Gastrocnemius medialis (tissue), 4 donors: ENCODE data around the gene ATG2A. TPM values are rescaled to one million over a fixed set of nuclear protein-coding genes. Genes with fewer than 3 reads are reported as not detected.

Experiments used
- ATAC-seq, 2 donors: fragments of 150-250 bp; one replicate each; pipeline ENCODE4 v1.9.1; 2016
- DNase-seq, 2 donors: peaks; one replicate each; pipeline ENCODE4 v3.0.0-alpha.2; 2019
- H3K27ac ChIP-seq, 4 donors: fragments of 200-600 bp; sonication (generic); 1 replicate in 1 of 4; 2 replicates in 3 of 4; pipeline ENCODE4 v1.5.1; 2016 to 2018; ENCODE audit warnings: mild to moderate bottlenecking in 2 of 4, moderate library complexity in 1 of 4
- H3K27me3 ChIP-seq, 3 donors: fragments of 200-600 bp; sonication (generic) in 2 of 3; 1 replicate in 1 of 3; 2 replicates in 2 of 3; pipeline versions ENCODE4 v1.5.1 to v1.6.0; 2016 to 2019; ENCODE audit warnings: mild to moderate bottlenecking in 1 of 3, moderate library complexity in 1 of 3
- H3K36me3 ChIP-seq, 2 donors: fragments of 200-600 bp; sonication (generic) in 1 of 2; one replicate each; pipeline ENCODE4 v1.5.1; 2017 to 2018
- H3K4me1 ChIP-seq, 2 donors: fragments of 200-600 bp; sonication (generic) in 1 of 2; one replicate each; pipeline ENCODE4 v1.5.1; 2016 to 2017; ENCODE audit warnings: mild to moderate bottlenecking in 2 of 2
- H3K4me3 ChIP-seq, 4 donors: fragments of 200-600 bp; sonication (generic) in 3 of 4; 1 replicate in 1 of 4; 2 replicates in 3 of 4; pipeline ENCODE4 v1.5.1; 2016 to 2019; ENCODE audit warnings: mild to moderate bottlenecking in 2 of 4
- H3K9me3 ChIP-seq, 3 donors: fragments of 200-600 bp; sonication (generic) in 2 of 3; 1 replicate in 1 of 3; 2 replicates in 2 of 3; pipeline ENCODE4 v1.5.1; 2016 to 2019
- POLR2A ChIP-seq, 2 donors: fragments of 450-650 bp; IDR thresholded peaks; one replicate each; pipeline ENCODE4 v1.6.1; 2017; ENCODE audit warnings: antibody characterized with exemption in 2 of 2, mild to moderate bottlenecking in 2 of 2, moderate library complexity in 2 of 2
- in situ Hi-C, 4 donors: fragments of 200-750 bp; cut with MboI; loops; one replicate each; pipeline versions ENCODE4 v1.15.0 to v1.8.0; 2017; ENCODE audit warnings: low sequenced_read_pairs in 4 of 4
- intact Hi-C: fragments of 100-400 bp; cut with DNase I; formaldehyde crosslinking; loops from one replicate; pipeline ENCODE4 v1.15.1; 2023; ENCODE audit warnings: low total_unique reads
- total RNA-seq, 4 donors: library from RNA; depleted of rRNA; stranded (reverse); fragments of >200 nt; gene quantifications; one replicate each; pipeline versions ENCODE4 v1.1.0 to v1.2.3, GENCODE V29; 2016
- TF ChIP-seq, protein P1 (sequence below), 5 experiments: fragments of 450-650 bp in 3 of 5; fragments of 200-600 bp in 2 of 5; sonication (generic) in 2 of 5; IDR thresholded peaks in 4 of 5; conservative IDR thresholded peaks in 1 of 5; 1 replicate in 4 of 5; 2 replicates in 1 of 5; pipeline ENCODE4 v1.5.1; 2016 to 2019; ENCODE audit warnings: antibody characterized with exemption in 5 of 5, mild to moderate bottlenecking in 3 of 5, moderate library complexity in 3 of 5

The ATG2A gene
- total RNA-seq, 4 donors from 2014 or later: 10.7 to 97.5 (median 37.9) TPM

DNA sequence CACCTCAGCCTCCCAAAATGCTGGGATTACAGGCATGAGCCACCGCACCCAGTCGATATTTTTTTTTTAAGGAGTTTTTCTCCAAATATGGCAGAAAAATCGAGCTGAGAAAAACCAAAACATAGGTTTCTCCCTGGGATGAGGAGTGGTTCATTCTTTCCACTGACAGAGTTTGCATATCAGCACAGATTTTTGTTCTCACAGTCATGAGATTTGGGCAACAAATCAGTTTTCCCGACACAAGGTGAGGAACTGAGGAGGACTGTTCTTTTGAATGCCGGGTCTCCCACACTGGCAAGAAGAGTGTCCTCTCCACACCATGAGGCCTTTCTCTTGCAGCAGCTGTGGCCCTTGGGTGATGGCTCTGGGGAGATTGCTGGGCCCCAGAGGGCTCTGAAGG, 34.8 kb downstream of the ATG2A start:
- intact Hi-C loops: no loop called here
- H3K4me1 ChIP-seq: peaks cover 27 to 30% of the 10 kb centered on the region in 2 donors
- TF ChIP-seq, protein P1, sequence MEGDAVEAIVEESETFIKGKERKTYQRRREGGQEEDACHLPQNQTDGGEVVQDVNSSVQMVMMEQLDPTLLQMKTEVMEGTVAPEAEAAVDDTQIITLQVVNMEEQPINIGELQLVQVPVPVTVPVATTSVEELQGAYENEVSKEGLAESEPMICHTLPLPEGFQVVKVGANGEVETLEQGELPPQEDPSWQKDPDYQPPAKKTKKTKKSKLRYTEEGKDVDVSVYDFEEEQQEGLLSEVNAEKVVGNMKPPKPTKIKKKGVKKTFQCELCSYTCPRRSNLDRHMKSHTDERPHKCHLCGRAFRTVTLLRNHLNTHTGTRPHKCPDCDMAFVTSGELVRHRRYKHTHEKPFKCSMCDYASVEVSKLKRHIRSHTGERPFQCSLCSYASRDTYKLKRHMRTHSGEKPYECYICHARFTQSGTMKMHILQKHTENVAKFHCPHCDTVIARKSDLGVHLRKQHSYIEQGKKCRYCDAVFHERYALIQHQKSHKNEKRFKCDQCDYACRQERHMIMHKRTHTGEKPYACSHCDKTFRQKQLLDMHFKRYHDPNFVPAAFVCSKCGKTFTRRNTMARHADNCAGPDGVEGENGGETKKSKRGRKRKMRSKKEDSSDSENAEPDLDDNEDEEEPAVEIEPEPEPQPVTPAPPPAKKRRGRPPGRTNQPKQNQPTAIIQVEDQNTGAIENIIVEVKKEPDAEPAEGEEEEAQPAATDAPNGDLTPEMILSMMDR (IDR thresholded peaks at IDR 0.05 in 4 of 5, conservative IDR thresholded peaks at IDR 0.05 in 1 of 5): no peak
- no peak for TF ChIP-seq POLR2A (IDR thresholded peaks at IDR 0.05)

DNA sequence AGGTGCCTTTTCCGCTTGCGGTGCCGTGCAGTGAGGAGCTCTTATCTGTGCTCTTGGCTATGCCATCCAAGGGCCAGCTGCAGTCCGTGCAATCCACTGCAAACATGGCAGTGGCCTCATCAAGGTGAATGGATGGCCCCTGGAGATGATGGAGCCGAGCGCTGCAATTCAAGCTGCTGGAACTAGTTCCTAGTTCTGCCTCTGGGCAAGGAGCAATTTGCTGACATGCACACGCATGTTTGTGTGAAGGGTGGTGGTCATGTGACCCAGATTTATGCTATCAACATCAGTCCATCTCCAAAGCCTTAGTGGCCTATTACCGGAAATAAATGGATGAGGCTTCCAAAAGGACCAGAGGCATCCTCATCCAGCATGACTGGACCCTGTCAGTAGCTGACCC, 35.5 kb downstream of the ATG2A start:
- H3K27ac ChIP-seq: peak overlapping the region in 3 of 4 donors; percentile 94 to 95 (median 94)
- no peaks in the 10 kb centered on the region for H3K9me3 ChIP-seq
- H3K36me3 ChIP-seq: no peaks in the 10 kb centered on the region
- TF ChIP-seq POLR2A (IDR thresholded peaks at IDR 0.05): no peak
- TF ChIP-seq, protein P1 (IDR thresholded peaks at IDR 0.05 in 4 of 5, conservative IDR thresholded peaks at IDR 0.05 in 1 of 5): no peak
- H3K27me3 ChIP-seq: no peaks in the 10 kb centered on the region
- intact Hi-C loops (no loop called here), in situ Hi-C loops (no loop called here)
- no peak for DNase-seq
- ATAC-seq: no peak
- peaks cover 34 to 38% of the 10 kb centered on the region in 2 donors for H3K4me1 ChIP-seq
- H3K4me3 ChIP-seq: no peak overlapping the region

More for the DNA sequence above, 34.8 kb downstream of the ATG2A start:
- no peaks in the 10 kb centered on the region for H3K27me3 ChIP-seq
- H3K27ac ChIP-seq: peak overlapping the region in 3 of 4 donors; percentile 94 to 95 (median 94)
- no peaks in the 10 kb centered on the region for H3K36me3 ChIP-seq
- ATAC-seq (no peak), DNase-seq (no peak)
- in situ Hi-C loops: no loop called here
- no peak overlapping the region for H3K4me3 ChIP-seq
- H3K9me3 ChIP-seq: no peaks in the 10 kb centered on the region

DNA sequence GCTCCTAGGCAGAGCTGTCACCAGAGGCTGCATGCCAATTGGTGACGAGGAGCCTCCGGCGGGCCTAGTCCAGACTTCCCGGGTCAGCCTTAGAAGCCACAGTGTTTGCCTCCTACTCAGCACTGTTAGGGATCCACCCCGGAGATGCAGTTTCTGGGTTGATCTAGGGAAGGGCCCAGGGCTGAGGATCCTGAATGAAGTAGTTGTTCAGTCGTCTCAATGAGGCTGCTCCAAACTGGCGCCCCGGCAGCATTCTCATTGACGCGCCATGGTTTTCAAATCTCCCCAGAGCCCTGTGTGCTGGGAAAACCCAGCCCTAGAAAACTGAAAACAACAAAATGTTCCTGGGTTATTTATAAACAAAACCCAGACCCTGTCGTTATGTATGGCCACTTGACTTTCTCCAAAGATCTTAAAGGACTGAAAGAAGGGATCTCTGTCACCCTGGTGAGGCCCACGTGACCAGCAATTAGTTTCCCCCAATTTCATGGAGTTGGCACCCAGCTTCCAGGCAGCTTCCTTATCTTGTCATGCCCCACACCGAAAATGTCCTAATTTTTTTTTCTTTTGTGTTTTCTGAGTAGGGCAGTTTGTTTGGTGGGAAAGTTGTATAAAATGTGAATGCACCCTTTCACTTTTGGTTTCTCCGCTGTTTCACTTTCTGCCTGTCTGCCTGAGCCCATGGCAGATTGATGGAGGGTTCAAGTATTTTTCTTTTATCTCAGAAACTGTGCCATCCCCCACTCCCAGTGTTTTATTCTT, 36.6 kb downstream of the ATG2A start:
- H3K9me3 ChIP-seq: no peaks in the 10 kb centered on the region
- peaks cover 45 to 48% of the 10 kb centered on the region in 2 donors for H3K4me1 ChIP-seq
- intact Hi-C loops (no loop called here), in situ Hi-C loops (no loop called here)
- no peak for ATAC-seq
- peak overlapping the region; percentile 94 to 95 (median 94) for H3K27ac ChIP-seq
- H3K27me3 ChIP-seq: no peaks in the 10 kb centered on the region
- DNase-seq: no peak
- no peaks in the 10 kb centered on the region for H3K36me3 ChIP-seq
- TF ChIP-seq POLR2A (IDR thresholded peaks at IDR 0.05): no peak
- TF ChIP-seq, protein P1 (IDR thresholded peaks at IDR 0.05 in 4 of 5, conservative IDR thresholded peaks at IDR 0.05 in 1 of 5): no peak
- H3K4me3 ChIP-seq: peak overlapping the region in 1 of 4 donors; percentile 6

DNA sequence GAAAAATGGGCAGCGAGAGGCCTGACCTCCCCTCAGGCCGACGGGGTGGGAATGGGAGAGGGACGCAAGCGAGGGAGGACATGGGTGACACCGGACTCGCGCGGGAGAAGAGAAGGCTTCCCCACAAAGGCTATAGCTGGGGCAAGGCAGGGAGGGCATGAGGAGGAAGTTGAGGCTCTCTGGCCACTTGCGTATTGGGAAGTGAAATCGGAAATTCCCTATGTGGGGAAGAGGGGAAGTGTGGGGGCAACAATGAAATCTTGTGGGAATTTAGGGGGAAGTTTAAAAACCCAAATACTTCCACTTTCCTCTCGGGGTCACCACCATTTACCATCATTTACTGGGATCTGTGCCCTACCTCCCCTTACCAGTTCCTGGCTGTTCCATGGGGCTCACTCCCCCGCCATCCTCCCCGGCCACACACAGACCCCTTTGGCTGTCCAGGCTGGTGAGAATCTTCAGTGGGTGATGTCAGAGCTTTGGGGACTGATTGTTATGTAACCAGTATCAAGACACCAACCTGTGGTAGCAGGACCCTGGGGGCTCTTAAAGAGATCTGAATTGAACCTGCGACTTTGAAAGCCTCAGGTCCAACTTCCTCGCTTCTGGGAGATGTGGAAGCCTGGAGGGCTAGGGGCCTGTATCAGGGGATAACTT, 37.6 kb downstream of the ATG2A start:
- Histone ChIP-seq H3K9me3 (no peaks in the 10 kb centered on the region), H3K4me3 (peak overlapping the region; percentile 71 to 82 (median 78)), H3K27ac (peak overlapping the region; percentile 94 to 95 (median 94)), H3K36me3 (no peaks in the 10 kb centered on the region), H3K4me1 (peaks cover 54 to 59% of the 10 kb centered on the region in 2 donors), H3K27me3 (no peaks in the 10 kb centered on the region)
- intact Hi-C loops: loop anchor here (10.0 kb wide), 1 partner anchor 635 kb away; the partner anchor contains the start of genes FKBP2 and PPP1R14B
- peak in 1 of 2 donors; percentile 0 for ATAC-seq
- no peak for TF ChIP-seq POLR2A (IDR thresholded peaks at IDR 0.05)
- TF ChIP-seq, protein P1 (IDR thresholded peaks at IDR 0.05 in 4 of 5, conservative IDR thresholded peaks at IDR 0.05 in 1 of 5): no peak
- in situ Hi-C loops: no loop called here
- no peak for DNase-seq
